ENCODE measurements around the gene RELL1.

- TF ChIP-seq FOXM1 (IDR thresholded peaks at IDR 0.05; ENCODE audit: borderline replicate concordance): no peak
- no peak for TF ChIP-seq BHLHE40 (IDR thresholded peaks at IDR 0.05; ENCODE audit: borderline replicate concordance)
- TF ChIP-seq SP1 (IDR thresholded peaks at IDR 0.05): no peak
- no peak for TF ChIP-seq TARDBP (IDR thresholded peaks at IDR 0.05)
These were observed 23.9 kb downstream of the RELL1 start for GRCh38 chr4:37662251-37662650.
